DMS79 (cell line): ENCODE measurements around the gene ALDH18A1.

Experiments used
- DNase-seq: peaks from one replicate; lab custom pipeline; 2025; lab: John Stamatoyannopoulos, UW

Gene ALDH18A1

DNA sequence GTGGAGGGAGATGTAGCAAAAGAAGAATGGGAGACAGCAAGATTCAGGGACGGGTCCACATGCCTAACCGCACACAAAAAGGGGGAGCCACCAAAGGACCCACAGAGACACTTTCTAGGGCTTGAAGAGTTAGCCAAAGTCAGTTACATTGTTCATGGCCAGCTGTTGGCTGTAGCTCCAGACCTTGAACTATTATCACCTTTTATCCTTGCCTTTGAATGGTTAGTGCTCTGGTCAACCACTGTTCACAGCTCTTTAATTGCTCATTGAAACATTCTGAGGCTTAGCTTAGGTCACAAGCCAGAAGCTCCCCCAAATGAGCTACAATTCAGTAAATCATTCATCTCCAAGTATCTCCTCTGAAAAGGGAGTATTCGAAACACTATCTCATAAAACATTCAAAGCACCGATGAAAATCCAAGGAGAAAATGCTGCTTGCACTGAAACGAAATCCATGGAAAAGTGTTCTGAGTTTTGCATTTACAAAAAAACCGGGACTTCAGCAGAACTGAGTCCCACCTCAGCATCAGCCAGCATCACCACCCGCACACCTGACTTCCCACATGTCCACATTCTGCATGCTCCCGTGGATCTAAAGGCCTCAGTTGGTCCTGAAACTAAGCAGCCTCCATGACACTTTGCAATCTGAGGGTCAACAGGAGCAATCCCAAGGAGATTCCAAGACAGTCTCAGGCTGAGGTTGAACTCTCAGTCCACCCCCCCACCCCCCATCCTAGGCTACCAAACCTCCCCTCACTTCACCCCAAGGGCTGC lies 99.3 kb downstream of the ALDH18A1 start:
- no peak for DNase-seq
